Stomach (tissue), 4 donors: ENCODE measurements around the gene ROPN1.

Source experiments
- EP300 ChIP-seq: sonication (generic); formaldehyde crosslinking; IDR thresholded peaks from one replicate; pipeline ENCODE4 v1.6.1; 2017; ENCODE audit warnings: antibody characterized with exemption
- POLR2A ChIP-seq, 4 donors: fragments of 450-650 bp; IDR thresholded peaks; one replicate each; pipeline ENCODE4 v1.6.1; 2016; ENCODE audit warnings: antibody characterized with exemption in 4 of 4, control low read depth in 2 of 4, mild to moderate bottlenecking in 1 of 4, moderate library complexity in 1 of 4
- POLR2AphosphoS5 ChIP-seq, 3 donors: sonication (generic); formaldehyde crosslinking; IDR thresholded peaks; one replicate each; pipeline ENCODE4 v1.6.1; 2016; ENCODE audit warnings: antibody characterized with exemption in 3 of 3
- TF ChIP-seq, protein P1 (sequence below), 7 experiments: fragments of 450-650 bp in 4 of 7; fragments of 200-600 bp in 3 of 7; sonication (generic) in 3 of 7; IDR thresholded peaks; one replicate each; pipeline ENCODE4 v1.5.1; 2016 to 2019; ENCODE audit warnings: antibody characterized with exemption in 7 of 7, control low read depth in 2 of 7, mild to moderate bottlenecking in 1 of 7

- TF ChIP-seq POLR2A (IDR thresholded peaks at IDR 0.05) (no peak), POLR2AphosphoS5 (IDR thresholded peaks at IDR 0.05) (no peak), EP300 (no peak)
- TF ChIP-seq, protein P1, sequence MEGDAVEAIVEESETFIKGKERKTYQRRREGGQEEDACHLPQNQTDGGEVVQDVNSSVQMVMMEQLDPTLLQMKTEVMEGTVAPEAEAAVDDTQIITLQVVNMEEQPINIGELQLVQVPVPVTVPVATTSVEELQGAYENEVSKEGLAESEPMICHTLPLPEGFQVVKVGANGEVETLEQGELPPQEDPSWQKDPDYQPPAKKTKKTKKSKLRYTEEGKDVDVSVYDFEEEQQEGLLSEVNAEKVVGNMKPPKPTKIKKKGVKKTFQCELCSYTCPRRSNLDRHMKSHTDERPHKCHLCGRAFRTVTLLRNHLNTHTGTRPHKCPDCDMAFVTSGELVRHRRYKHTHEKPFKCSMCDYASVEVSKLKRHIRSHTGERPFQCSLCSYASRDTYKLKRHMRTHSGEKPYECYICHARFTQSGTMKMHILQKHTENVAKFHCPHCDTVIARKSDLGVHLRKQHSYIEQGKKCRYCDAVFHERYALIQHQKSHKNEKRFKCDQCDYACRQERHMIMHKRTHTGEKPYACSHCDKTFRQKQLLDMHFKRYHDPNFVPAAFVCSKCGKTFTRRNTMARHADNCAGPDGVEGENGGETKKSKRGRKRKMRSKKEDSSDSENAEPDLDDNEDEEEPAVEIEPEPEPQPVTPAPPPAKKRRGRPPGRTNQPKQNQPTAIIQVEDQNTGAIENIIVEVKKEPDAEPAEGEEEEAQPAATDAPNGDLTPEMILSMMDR (IDR thresholded peaks at IDR 0.05) = no peak
Measured at GRCh38 chr3:123930445-123930844, 61.5 kb downstream of the ROPN1 start.
